Stimulated activated CD4-positive, alpha-beta T cell treated with anti-CD3 and anti-CD28 coated beads, Interleukin-1b, Interleukin-23, amount 100 ng/mL, for 24 hours (primary cell): ENCODE measurements around the gene TAF12.
"Not testable (repeated sequence)": the region's sequence is repeated elsewhere in the genome, so short reads cannot be mapped to it uniquely, and the experiment has no call there.

Experiments
- DNase-seq, 4 experiments: peaks; one replicate each; pipeline ENCODE4 v3.0.0-alpha.2; 2020; ENCODE audit warnings: low read depth in 4 of 4, low spot score in 1 of 4

Gene TAF12, protein sequence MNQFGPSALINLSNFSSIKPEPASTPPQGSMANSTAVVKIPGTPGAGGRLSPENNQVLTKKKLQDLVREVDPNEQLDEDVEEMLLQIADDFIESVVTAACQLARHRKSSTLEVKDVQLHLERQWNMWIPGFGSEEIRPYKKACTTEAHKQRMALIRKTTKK

GRCh38 chr1:28642847-28643635 is at the start of gene TAF12:
TSS of gene TAF12 (minus strand) at chr1:28643067. CDS start at chr1:28622081, 20,986 bp downstream.
- peak; percentile 75 to 82 (median 78) for DNase-seq

GRCh38 chr1:28691627-28692026 is 48.8 kb upstream of the TAF12 start:
- DNase-seq: not testable (repeated sequence)

GRCh38 chr1:28684937-28685336 is 42.1 kb upstream of the TAF12 start:
- DNase-seq: no peak

GRCh38 chr1:28682840-28683239 is 40.0 kb upstream of the TAF12 start:
- DNase-seq: no peak

DNA sequence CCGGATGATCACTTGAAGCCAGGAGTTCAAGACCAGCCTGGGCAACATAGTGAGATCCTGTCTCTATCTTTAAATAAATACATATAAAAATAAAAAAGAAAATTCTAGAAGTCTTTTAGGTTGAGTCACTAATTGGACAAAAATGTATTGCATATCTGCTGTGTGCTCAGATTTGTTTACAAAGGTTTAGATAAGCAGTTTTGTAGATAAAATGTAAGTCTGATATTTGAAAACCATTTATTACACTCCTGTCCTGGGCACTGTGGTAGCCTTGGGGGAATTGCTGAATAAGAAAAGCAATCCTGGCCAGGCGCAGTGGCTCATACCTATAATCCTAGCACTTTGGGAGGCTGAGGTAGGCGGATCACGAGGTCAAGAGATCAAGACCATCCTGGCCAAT is 37.3 kb upstream of the TAF12 start:
- DNase-seq: no peak

GRCh38 chr1:28675924-28676257 is 33.0 kb upstream of the TAF12 start:
- DNase-seq: no peak

- not testable (repeated sequence) for DNase-seq
Observed at GRCh38 chr1:28672971-28673370, 30.1 kb upstream of the TAF12 start.

- no peak for DNase-seq
Observed at GRCh38 chr1:28671254-28671780, 28.4 kb upstream of the TAF12 start.

GRCh38 chr1:28668956-28669723 is 26.3 kb upstream of the TAF12 start:
- DNase-seq: peak; percentile 20 to 53 (median 24)

DNA sequence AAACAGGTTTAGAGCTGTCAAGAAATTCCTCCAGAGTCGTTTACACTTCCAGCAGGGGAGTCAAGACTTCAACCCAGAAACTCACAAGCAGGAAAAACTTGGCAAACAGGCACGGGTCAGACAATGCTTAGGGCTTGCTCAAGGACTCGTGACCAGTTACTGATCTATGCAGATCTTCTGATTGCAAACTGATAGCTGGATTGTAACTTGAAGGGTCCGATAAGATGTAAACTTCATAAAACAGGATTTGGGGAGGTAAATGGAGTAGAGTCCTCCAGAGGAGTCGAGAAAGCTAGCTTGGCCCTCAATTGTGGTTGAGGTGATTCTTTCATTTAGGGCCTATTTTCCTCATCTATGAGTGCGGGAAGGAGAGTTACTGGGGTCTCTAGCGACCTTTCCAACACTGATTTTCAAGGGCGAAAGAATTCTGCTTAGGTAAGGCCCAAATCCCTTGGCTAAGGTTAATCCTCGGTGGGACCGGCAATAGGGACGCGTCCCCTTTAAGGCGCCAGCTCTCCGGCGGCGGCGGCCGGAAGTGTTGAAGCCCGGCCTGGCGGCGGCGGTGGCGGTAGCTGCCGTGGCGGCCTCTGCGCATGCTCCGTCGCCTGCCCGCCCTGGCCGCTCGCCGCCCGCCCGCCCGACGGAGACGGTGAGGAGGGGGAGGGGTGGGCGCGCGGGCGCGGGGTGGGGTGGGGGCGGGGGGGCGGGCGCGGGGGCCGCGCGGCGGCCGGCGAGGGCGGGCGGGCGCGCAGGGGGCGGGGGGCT is 25.5 kb upstream of the TAF12 start, which contains the start of gene GMEB1:
Gene GMEB1 (plus strand): TSS at position 594 of the 765 bp plus-strand sequence. CDS start 14,829 bp downstream, outside the sequence.
- peak; percentile 60 to 83 (median 70) for DNase-seq

DNA sequence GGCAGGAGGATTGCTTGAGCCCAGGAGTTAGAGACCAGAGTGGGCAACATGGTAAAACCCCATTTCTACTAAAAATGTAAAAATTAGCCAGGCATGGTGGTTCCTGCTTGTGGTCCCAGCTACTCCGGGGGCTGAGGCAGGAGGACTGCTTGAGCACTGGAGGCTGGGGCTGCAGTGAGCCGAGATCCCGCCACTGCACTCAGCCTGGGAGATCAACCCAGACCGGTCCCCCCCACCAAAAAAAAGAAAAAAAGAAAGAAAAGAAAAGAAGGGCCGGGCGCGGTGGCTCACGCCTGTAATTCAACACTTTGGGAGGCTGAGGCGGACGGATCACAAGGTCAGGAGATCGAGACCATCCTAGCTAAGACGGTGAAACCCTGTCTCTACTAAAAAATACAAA is 23.9 kb upstream of the TAF12 start:
- DNase-seq: no peak

GRCh38 chr1:28663871-28664470 is 21.1 kb upstream of the TAF12 start:
- no peak for DNase-seq

- DNase-seq: no peak
Observed at GRCh38 chr1:28656335-28656734, 13.5 kb upstream of the TAF12 start.

- DNase-seq: not testable (repeated sequence)
Observed at GRCh38 chr1:28655448-28656311, 12.8 kb upstream of the TAF12 start.

DNA sequence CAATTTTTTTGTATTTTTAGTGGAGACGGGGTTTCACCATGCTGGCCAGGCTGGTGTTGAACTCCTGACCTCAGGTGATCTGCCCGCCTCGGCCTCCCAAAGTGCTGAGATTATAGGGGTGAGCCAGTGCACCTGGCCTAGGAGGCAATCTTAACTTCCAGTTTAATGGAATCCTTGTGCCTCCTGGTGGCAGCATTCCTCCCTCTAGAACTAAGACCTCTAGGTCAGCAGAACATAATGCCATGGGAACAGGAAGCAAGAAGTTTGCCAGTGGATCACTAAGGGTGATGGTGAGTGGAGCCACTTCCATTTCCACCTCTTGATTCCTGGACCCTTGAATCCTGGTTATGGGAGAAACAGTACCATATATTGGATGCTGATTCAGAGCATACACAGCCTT is 11.0 kb upstream of the TAF12 start:
- DNase-seq: not testable (repeated sequence)

GRCh38 chr1:28653063-28653462 is 10.2 kb upstream of the TAF12 start:
- not testable (repeated sequence) for DNase-seq

- peak; percentile 73 to 90 (median 80) for DNase-seq
Observed at GRCh38 chr1:28648474-28649198, 5.8 kb upstream of the TAF12 start, which contains the start of gene RNU11. TSS of gene RNU11 (plus strand) at chr1:28648600.

GRCh38 chr1:28648008-28648473 is 5.2 kb upstream of the TAF12 start:
- DNase-seq: peak; percentile 62 to 84 (median 70)

- no peak for DNase-seq
Observed at GRCh38 chr1:28646040-28646439, 3.2 kb upstream of the TAF12 start.
